Mucosa of descending colon (tissue), 3 donors: ENCODE measurements around the gene DSTN. TPM values are rescaled to one million over a fixed set of nuclear protein-coding genes. Genes with fewer than 3 reads are reported as not detected.

Source experiments
- ATAC-seq: fragments of 200-7000 bp; cut with Tn5 transposase; one replicate; pipeline ENCODE4 v1.9.1; 2020; ENCODE audit warnings: mild to moderate bottlenecking, moderate library complexity
- DNase-seq, 3 donors: peaks; one replicate each; pipeline ENCODE4 v3.0.0-alpha.2; 2020
- H3K36me3 ChIP-seq: fragments of 200-600 bp; one replicate; pipeline ENCODE4 v1.8.0; 2021; ENCODE audit warnings: low read depth, mild to moderate bottlenecking
- H3K4me1 ChIP-seq: fragments of 200-600 bp; one replicate; pipeline ENCODE4 v1.8.0; 2021; ENCODE audit warnings: low read depth, mild to moderate bottlenecking
- H3K4me3 ChIP-seq: fragments of 200-600 bp; one replicate; pipeline ENCODE4 v1.8.0; 2021; ENCODE audit warnings: mild to moderate bottlenecking
- H3K9me3 ChIP-seq: fragments of 200-600 bp; one replicate; pipeline ENCODE4 v1.8.0; 2021; ENCODE audit warnings: mild to moderate bottlenecking
- intact Hi-C, 2 donors: fragments of 100-400 bp; cut with DNase I in 1 of 2; cut with micrococcal nuclease in 1 of 2; formaldehyde crosslinking; loops; one replicate each; pipeline versions ENCODE4 v1.11.0 to v1.11.1; 2022; cut with DNase I, micrococcal nuclease
- total RNA-seq, 3 donors: library from RNA; stranded (reverse); fragmentation: NEBNext Ultra II Directional in 2 of 3; extraction: Animal tissue kit (Norgen Biotek cat#: 25700) in 2 of 3; gene quantifications; one replicate each; pipeline versions ENCODE4 v1.2.1 to v1.2.4, GENCODE V29; 2021 to 2023
- TF ChIP-seq, protein P1 (sequence below): fragments of 200-600 bp; IDR thresholded peaks from one replicate; pipeline ENCODE4 v1.8.0; 2022; ENCODE audit warnings: antibody characterized with exemption, mild to moderate bottlenecking
- donor health status: DM: no; HTN: no; CAD: no; lungs with moderate emphysema.
- donor health status: DM: no; HTN: no; CAD: no.
- donor health status: DM: no; HTN: yes; CAD: no.

The DSTN gene
- total RNA-seq, 3 donors from 2014 or later: 261 to 946 (median 284) TPM

DNA sequence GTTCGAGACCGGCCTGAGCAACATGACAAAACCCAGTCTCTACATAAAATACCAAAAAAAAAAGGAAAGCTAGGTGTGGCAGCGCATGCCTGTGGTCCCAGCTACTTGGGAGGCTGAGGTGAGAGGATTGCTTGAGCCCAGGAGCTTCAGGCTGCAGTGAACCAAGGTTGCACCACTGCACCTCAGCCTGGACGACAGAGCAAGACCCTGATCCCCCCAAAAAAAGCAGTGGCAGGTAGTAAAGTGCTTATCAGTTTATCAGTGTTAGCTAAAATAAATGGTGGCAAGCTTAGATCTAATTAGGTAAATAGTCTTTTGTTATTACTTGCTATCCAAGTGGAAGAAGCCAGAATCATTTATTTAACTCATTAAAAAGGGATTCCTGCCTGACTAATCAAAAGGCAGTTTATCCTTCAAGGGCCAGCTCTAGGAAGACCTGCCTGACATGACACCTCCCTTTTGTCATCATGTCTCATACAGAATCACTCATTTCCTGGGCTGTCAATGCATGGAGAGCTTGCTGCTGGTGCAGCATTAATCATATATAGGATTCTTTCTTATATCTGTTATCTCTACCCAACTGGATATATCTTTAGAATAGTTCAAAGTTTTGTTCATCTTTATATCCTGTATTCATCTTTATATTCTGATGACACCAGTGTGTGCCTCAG is 9.6 kb downstream of the DSTN start:
- H3K4me1 ChIP-seq: no peaks in the 10 kb centered on the region
- DNase-seq (no peak), ATAC-seq (no peak)
- no peaks in the 10 kb centered on the region for H3K9me3 ChIP-seq
- intact Hi-C loops: no loop called here
- H3K4me3 ChIP-seq: no peak overlapping the region
- TF ChIP-seq, protein P1, sequence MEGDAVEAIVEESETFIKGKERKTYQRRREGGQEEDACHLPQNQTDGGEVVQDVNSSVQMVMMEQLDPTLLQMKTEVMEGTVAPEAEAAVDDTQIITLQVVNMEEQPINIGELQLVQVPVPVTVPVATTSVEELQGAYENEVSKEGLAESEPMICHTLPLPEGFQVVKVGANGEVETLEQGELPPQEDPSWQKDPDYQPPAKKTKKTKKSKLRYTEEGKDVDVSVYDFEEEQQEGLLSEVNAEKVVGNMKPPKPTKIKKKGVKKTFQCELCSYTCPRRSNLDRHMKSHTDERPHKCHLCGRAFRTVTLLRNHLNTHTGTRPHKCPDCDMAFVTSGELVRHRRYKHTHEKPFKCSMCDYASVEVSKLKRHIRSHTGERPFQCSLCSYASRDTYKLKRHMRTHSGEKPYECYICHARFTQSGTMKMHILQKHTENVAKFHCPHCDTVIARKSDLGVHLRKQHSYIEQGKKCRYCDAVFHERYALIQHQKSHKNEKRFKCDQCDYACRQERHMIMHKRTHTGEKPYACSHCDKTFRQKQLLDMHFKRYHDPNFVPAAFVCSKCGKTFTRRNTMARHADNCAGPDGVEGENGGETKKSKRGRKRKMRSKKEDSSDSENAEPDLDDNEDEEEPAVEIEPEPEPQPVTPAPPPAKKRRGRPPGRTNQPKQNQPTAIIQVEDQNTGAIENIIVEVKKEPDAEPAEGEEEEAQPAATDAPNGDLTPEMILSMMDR: no peak
- H3K36me3 ChIP-seq: no peaks in the 10 kb centered on the region

DNA sequence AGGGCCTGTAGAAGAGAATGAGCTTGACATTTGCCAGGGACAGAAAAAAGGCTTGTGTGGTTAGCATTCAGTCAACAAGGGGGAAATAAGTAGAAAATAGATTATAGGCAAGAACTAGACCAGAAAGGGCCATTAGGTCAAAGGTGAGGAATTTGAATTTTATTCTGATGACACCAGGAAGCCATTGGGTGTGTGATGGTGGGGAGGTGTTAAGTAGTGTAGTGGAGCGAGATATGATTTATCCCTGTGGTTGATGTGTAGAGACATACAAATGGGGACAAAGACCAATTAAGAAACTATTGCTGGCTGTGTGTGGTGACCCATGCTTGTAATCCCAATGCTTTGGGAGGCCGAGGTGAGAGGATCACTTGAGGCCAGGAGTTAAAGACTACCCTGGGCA is 11.0 kb downstream of the DSTN start:
- H3K36me3 ChIP-seq: no peaks in the 10 kb centered on the region
- TF ChIP-seq, protein P1: no peak
- H3K9me3 ChIP-seq: no peaks in the 10 kb centered on the region
- H3K4me3 ChIP-seq: no peak overlapping the region
- H3K4me1 ChIP-seq: no peaks in the 10 kb centered on the region
- no peak for DNase-seq
- ATAC-seq: no peak
- intact Hi-C loops: no loop called here

DNA sequence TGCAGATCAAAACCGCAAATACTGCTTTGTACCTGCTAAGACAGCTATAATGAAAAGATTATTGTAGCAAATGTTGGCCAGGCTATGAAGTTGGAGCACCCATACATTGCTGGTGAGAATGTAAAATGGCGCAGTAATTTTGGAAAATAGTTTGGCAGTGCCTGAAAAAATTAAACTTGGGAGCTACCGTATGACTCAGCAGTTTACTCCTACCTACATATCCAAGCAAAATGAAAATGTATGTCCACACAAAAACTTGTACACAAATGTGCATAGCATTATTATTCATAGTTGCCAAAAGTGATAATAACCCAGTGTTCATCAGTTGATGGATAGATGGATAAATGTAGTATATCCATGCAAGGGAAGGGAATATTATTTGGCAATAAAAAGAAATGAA is 13.3 kb downstream of the DSTN start:
- no peak for ATAC-seq
- intact Hi-C loops: no loop called here
- Histone ChIP-seq H3K36me3 (no peaks in the 10 kb centered on the region), H3K4me3 (no peak overlapping the region), H3K9me3 (no peaks in the 10 kb centered on the region), H3K4me1 (no peaks in the 10 kb centered on the region)
- TF ChIP-seq, protein P1: no peak
- DNase-seq: no peak

DNA sequence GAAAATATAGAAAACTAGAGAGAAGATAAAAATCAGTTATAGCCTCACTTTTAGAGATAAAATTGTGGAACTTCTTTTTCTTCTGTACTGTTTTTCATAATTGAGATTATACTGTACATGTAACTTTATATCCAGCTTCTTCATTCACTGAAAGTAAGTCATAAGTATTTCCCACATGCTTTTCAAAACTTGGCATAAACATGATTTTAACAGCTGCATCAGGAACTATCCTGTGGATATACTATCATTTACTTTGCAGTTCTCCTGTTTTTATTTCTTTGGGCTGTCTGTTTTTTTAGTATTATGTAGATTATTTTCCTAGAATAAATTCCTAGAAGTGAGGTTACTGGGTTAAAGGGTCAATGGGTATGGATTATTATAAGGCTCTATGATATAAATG is 14.8 kb downstream of the DSTN start:
- TF ChIP-seq, protein P1: no peak
- Histone ChIP-seq H3K36me3 (no peaks in the 10 kb centered on the region), H3K4me3 (no peak overlapping the region), H3K9me3 (no peaks in the 10 kb centered on the region), H3K4me1 (no peaks in the 10 kb centered on the region)
- intact Hi-C loops: no loop called here
- ATAC-seq: no peak
- no peak for DNase-seq

DNA sequence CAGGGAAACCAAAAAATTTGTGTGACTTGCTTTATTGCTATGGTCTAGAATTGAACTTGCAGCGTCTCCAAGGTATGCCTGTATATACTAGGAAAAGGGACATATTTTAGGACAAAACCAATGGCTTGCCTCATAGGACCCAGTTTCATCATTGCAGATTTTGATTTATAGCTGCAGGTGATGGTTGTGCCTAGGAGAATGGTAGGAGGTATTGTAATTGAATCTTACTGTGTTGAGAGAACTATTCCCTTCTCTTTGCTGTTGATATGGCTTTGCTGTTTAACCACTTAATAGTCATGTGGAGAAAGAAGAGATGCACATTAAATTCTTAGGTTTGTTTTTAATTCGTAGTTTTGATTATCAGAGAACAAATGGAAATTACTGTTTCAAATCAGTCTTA is 16.4 kb downstream of the DSTN start:
- DNase-seq (no peak), ATAC-seq (no peak)
- H3K9me3 ChIP-seq: no peaks in the 10 kb centered on the region
- no peak overlapping the region for H3K4me3 ChIP-seq
- H3K4me1 ChIP-seq: no peaks in the 10 kb centered on the region
- no peaks in the 10 kb centered on the region for H3K36me3 ChIP-seq
- intact Hi-C loops: no loop called here
- TF ChIP-seq, protein P1: no peak

DNA sequence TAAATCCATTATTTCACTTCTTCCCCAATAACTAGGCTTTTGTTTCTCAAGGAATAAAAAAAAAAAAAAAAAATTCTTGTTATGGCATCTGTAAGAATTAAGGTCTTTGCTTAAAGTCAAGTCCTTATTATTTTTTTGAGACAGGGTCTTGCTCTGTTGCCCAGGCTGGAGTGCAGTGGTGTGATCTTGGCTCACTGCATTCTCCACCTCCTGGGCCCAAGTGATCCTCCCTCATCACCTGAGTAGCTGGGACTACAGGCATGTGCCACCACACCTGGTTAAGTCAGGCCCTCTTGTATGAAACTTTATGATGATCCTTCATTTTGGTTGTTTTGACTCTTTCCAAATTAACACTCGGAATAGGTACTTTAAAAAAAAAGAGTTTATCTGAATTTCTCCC is 17.3 kb downstream of the DSTN start:
- Histone ChIP-seq H3K36me3 (no peaks in the 10 kb centered on the region), H3K9me3 (no peaks in the 10 kb centered on the region), H3K4me1 (no peaks in the 10 kb centered on the region), H3K4me3 (no peak overlapping the region)
- no peak for ATAC-seq
- TF ChIP-seq, protein P1: no peak
- intact Hi-C loops: no loop called here
- no peak for DNase-seq
